HG03196 (cell line): Measurements from ENCODE around the gene CDK5RAP3.
"Not testable (repeated sequence)": the region's sequence is repeated elsewhere in the genome, so short reads cannot be mapped to it uniquely, and the experiment has no call there.

Source experiments
- ATAC-seq: cut with Tn5 transposase; IDR thresholded peaks from one replicate; pipeline ENCODE4 v1.9.1; 2021; ENCODE audit not compliant: unreplicated experiment

CDK5RAP3 gene

DNA sequence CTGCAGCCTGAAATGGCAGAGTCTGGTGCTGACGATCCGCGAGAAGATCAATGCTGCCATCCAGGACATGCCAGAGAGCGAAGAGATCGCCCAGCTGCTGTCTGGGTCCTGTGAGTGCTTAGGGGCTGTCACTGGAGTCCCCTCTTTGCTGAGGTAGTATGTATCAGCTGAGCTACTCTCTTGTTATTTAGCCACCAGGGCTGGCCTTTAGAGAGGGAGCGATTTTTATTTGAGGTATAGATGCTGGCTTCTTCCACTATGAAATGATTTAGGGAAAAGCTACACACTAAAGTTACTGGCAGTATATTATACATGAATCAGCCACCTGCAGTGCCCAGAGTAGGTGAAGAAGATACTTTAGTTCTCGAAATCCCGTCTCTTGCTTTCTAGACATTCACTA lies 2.6 kb downstream of the CDK5RAP3 start:
- no peak for ATAC-seq

- no peak for ATAC-seq
Measured at GRCh38 chr17:47975189-47975822, 4.4 kb downstream of the CDK5RAP3 start.

DNA sequence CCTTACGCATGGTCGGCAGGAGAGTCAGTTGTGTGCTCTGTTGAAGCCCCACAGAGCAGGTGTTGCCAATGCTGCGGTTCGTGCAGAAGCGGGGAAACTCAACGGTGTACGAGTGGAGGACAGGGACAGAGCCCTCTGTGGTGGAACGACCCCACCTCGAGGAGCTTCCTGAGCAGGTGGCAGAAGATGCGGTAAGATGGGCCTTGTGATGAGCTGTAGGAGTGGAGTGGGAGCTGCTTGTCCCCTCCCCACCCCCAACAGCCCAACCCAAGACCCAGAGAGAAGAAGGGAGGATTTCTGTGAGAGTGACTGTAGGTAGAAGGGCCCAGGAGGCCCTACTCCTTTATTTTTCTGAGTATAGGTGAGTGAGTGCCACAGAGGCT lies 4.9 kb downstream of the CDK5RAP3 start:
- ATAC-seq, result no peak

DNA sequence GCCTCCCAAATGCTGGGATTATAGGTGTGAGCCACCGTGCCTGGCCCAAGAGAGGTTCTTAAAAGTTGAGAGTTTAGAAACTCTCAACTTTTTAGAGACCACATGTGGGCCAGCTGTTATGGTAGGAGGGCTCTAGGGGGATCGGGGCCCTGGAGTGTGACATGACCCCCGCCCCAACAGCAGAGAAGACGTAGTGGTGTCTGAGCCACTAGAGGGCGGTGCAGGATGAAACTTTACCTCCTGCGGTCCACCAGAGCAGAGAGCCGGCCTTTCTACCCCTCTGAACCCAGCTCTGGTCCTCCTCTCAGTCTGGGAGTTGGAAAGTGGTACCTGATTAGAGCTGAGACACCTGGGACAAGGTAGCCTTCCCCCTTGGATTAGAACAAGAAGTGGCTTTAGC lies 7.4 kb downstream of the CDK5RAP3 start:
- ATAC-seq, result no peak

GRCh38 chr17:47980541-47980940 lies 9.6 kb downstream of the CDK5RAP3 start:
- no peak for ATAC-seq

DNA sequence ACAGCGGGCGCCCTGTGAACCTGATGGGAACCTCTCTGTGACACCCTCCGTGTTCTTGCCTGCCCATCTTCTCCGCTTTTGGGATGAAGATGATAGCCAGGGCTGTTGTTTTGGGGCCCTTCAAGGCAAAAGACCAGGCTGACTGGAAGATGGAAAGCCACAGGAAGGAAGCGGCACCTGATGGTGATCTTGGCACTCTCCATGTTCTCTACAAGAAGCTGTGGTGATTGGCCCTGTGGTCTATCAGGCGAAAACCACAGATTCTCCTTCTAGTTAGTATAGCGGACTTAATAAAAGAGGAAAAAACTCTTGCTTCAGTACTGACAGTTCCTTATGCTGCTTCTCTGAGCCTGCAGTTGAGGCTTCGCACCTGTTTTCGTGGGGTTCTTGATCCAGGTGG lies 10.5 kb downstream of the CDK5RAP3 start:
- no peak for ATAC-seq

GRCh38 chr17:47982091-47982617 lies 11.2 kb downstream of the CDK5RAP3 start:
- ATAC-seq, result no peak

- ATAC-seq, result no peak
Measured at GRCh38 chr17:47982645-47983390, 11.9 kb downstream of the CDK5RAP3 start.

GRCh38 chr17:47983492-47984223 lies 12.7 kb downstream of the CDK5RAP3 start:
- no peak for ATAC-seq

GRCh38 chr17:47986520-47986919 lies 15.6 kb downstream of the CDK5RAP3 start:
- no peak for ATAC-seq

DNA sequence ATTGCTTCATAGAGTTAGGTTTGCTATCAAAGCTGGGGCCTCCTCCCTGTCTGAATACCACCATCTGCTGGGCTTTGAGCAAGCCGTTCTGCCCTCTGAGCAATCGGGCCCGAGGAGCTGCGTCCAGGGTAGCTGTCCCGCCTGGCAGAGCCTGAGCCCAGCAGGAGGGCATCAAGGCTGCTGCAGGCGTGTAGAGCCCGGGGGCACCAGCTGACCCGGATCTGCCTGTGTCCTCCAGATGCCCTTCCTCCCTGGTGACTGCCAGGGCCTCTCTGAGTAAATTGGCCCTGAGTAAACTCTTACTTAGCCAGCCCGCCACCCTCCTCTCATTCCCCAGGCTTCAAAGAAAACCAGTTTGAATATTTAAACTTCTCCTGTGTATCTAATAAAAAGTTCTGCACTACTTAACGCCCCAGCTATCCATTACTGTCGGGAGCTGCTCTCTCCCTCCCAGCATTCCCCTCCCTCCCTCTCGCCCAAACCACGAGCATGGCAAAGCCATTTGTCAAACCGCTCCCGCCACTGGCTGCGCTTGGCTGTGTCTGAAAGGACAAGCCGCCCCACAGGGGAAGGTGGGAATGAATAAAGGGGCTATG lies 16.4 kb downstream of the CDK5RAP3 start:
- ATAC-seq, result no peak

GRCh38 chr17:47988445-47988844 lies 17.5 kb downstream of the CDK5RAP3 start:
- not testable (repeated sequence) for ATAC-seq

GRCh38 chr17:47989159-47989558 lies 18.2 kb downstream of the CDK5RAP3 start:
- no peak for ATAC-seq

- ATAC-seq, result no peak
Measured at GRCh38 chr17:47989700-47990099, 18.8 kb downstream of the CDK5RAP3 start.

DNA sequence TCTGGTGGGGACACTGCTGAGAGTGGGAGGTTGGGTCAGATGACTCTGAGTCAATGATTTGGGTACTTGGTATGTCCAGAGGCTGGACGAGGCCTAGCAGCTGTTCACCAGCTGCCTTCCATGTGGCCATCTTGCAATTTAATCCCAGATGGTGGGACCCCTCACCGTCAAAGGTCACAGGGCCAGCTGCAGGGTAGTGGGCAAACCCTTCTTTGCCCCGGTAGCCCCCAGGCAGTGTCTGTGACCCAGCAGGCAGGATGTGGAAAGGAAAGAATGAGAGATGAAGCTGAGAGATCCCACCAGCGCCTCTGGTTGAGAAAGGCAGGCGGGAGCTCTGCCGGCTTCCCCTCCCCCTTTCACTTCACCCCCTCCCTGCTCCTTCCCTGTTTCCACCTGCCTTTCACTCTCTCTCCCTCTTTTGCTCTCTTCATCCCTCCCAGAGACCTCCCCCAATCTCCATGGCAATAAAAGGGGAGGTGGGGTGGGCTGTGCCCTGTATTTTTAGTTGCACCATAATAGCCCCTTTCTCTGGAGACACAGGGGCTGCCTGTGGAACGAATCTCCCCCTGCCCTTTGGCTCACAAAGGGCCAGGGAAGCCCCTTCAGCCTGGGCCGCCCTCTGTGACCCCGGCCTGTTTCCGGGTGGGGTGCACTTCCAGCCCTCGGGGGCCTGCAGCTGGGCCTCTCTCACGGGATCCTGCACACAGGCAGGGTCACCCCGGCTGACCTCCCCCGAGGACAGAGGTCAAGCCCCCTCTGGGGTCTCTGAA lies 20.2 kb downstream of the CDK5RAP3 start:
- ATAC-seq, result no peak

- ATAC-seq, result no peak
Measured at GRCh38 chr17:47992216-47992615, 21.3 kb downstream of the CDK5RAP3 start.

DNA sequence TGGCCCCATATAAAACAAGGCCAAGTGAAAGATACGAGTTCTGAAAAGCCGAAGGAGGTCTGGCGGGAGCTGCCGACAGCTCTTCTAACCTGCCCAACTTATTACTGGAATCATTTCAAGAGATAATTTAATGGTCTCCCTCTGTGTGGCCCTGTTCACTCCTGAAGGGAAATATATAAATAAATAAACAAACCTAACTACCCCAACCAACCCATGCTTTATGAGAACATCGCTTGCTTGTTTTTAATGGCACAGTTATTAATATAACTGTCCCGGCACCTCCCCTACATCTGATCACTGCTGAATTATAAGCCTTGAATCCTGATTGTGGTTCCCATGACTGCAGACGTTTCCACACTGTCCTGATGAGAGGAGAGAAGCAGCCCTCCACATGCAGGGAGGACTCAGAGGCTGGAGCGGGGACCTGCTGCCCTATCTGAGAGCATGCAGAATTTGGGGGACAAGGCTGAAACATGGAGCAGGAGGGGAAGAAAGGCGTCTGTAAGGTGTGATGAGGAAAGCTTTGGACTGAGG lies 22.2 kb downstream of the CDK5RAP3 start:
- ATAC-seq, result no peak

GRCh38 chr17:47993964-47994363 lies 23.1 kb downstream of the CDK5RAP3 start:
- ATAC-seq, result no peak

GRCh38 chr17:47994724-47995123 lies 23.8 kb downstream of the CDK5RAP3 start:
- no peak for ATAC-seq

DNA sequence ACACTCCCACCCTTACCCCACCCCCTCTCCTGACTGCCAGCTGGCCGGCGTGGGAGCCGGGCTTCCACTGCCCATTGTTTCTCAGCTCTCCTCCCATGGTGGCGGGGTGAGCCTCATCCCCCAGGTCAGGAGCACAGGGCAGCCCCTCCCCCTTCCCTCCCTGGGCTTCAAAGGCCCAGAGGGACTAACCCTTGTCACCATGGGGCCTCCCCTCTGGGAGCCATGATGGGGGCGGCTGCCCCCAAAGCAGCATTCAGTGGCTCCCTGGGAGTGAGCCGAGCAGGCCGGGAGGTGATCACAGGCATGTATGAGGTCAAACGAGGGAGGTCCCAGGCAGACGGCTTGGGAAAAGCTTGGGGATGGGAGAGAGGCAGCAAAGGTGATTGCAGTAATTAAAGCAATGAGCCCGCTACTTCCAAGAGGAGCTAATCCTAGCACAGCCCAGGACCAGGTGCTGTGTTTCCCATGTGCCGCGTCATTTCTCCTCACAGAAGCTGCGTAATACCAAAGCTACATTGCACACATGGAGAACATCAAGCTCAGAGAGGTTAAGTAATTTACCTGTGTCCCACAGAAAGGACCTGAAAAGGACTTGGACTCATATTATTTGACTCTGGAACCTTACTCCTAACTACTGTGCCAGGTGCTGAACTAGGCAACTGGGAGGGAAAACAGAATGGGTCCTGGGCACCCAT lies 24.5 kb downstream of the CDK5RAP3 start:
- no peak for ATAC-seq
